ENCODE measurements around the gene GLYATL3.
A peak's percentile ranks its signal among the peaks of the same experiment; 100 is the strongest.
"Not testable (repeated sequence)": the region's sequence is repeated elsewhere in the genome, so short reads cannot be mapped to it uniquely, and the experiment has no call there.

Gene GLYATL3

DNA sequence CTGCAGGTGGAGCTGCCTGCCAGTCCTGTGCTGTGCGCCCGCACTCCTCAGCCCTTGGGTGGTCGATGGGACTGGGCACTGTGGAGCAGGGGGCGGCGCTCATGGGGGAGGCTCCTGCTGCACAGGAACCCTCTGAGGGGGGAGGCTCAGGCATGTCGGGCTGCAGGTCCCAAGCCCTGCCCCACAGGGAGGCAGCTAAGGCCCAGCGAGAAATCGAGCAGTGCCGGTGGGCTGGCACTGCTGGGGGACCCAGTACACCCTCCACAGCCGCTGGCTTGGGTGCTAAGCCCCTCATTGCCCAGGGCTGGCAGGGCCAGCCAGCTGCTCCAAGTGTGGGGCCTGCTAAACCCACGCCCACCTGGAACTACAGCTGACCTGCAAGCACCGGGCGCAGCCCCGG lies 16.3 kb upstream of the GLYATL3 start:
- H3K4me3 Mint-ChIP-seq; ATAC-seq (replicated peaks); H3K36me3 Mint-ChIP-seq (ENCODE audit: insufficient read depth); H3K9me3 Mint-ChIP-seq; H3K4me1 Mint-ChIP-seq (ENCODE audit: low read depth in 2 of 2); DNase-seq; H3K27me3 Mint-ChIP-seq: not testable (repeated sequence)
- peak overlapping the region in 1 of 2 donors; percentile 53 for H3K27ac Mint-ChIP-seq

DNA sequence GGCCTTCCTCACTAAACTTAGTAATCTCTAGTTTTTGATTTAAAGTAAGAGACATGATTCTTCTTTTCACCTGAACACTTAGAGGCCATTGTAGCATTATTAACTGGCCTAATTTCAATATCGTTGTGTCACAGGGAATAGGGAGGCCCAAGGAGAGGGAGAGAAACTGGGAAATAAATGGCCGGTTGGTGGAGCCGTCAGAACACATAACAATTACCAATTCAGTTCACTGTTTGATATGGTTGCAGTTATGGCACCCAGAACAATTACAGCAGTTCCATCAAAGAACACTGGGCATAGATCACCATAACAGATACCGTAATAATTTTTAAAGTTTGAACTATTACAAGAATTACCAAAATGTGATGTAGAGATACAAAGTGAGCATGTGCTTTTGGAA lies 9.1 kb upstream of the GLYATL3 start:
- no peak overlapping the region for H3K27ac Mint-ChIP-seq
- no peaks in the 10 kb centered on the region for H3K27me3 Mint-ChIP-seq
- no peaks in the 10 kb centered on the region for H3K4me1 Mint-ChIP-seq (ENCODE audit: low read depth in 2 of 2)
- ATAC-seq (replicated peaks): no peak
- H3K9me3 Mint-ChIP-seq: no peaks in the 10 kb centered on the region
- H3K36me3 Mint-ChIP-seq (ENCODE audit: insufficient read depth): peaks cover 13% of the 10 kb centered on the region
- no peak overlapping the region for H3K4me3 Mint-ChIP-seq
- DNase-seq: no peak

DNA sequence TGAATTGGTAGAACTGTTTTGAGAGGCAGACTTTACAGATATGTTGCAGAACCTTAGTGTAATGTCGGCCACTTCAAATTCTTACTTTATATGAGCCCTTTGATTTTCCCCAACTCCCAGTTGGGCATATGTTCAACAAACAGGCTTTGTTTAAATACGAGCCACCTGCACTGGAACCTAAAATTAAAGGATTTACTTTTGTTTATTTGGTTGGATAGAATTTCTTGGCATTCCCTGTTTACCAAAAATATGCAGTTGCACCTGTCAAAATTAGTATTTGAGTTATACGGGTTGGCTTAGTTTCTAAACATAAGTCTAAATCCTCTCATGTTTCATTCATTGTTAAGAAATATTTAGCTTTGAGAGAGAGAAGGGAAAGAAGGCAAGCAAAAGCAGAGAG lies 2.4 kb upstream of the GLYATL3 start:
- no peak for ATAC-seq (replicated peaks)
- Mint-ChIP-seq H3K4me1 (ENCODE audit: low read depth in 2 of 2) (no peaks in the 10 kb centered on the region), H3K9me3 (no peaks in the 10 kb centered on the region), H3K4me3 (no peak overlapping the region), H3K27me3 (peaks cover 0 to 8% of the 10 kb centered on the region in 2 donors), H3K27ac (no peak overlapping the region), H3K36me3 (ENCODE audit: insufficient read depth) (no peaks in the 10 kb centered on the region)
- no peak for DNase-seq

DNA sequence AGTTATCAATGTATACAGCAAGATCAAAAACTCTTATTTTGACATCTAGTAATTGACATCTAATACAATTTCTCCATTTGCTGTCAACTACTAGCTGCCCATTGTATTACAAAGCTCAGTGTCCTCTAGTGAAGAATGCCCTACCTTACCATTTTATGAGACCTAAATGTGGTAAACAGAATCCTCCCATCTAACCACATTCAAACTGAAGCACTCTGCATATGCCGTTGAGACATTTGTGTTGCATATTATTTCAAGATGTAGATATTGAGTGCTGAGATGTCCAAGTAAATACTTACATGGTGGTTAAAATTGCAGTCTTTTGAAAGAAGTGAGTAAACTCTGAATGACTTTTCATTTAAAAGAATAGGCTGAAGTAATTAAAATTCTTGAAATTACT lies 597 bp upstream of the GLYATL3 start:
- ATAC-seq (replicated peaks) (no peak), DNase-seq (no peak)
- no peaks in the 10 kb centered on the region for H3K36me3 Mint-ChIP-seq (ENCODE audit: insufficient read depth)
- no peaks in the 10 kb centered on the region for H3K9me3 Mint-ChIP-seq
- H3K4me3 Mint-ChIP-seq: no peak overlapping the region
- H3K27ac Mint-ChIP-seq: no peak overlapping the region
- no peaks in the 10 kb centered on the region for H3K4me1 Mint-ChIP-seq (ENCODE audit: low read depth in 2 of 2)
- H3K27me3 Mint-ChIP-seq: peaks cover 0 to 8% of the 10 kb centered on the region in 2 donors

DNA sequence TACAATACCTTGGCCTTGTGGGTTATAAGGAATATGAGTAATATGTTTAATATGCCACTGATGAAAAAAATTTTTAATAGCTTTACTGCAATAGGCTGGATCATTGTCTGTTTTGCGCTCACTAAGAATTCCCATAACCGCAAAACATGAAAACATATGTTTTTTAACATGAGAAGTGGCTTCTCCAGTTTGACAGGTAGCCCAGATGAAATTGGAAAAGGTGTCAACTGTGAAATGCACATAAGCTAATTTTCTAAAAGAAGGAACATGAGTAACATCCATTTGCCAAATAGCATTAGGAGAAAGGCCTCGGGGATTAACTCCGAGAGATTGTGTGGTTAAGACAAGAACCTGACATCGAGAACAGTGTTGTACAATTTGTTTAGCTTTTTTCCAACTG lies 4.9 kb downstream of the GLYATL3 start:
- DNase-seq (no peak), ATAC-seq (replicated peaks) (no peak)
- no peaks in the 10 kb centered on the region for H3K4me1 Mint-ChIP-seq (ENCODE audit: low read depth in 2 of 2)
- peaks cover 0 to 8% of the 10 kb centered on the region in 2 donors for H3K9me3 Mint-ChIP-seq
- H3K27ac Mint-ChIP-seq: no peak overlapping the region
- H3K27me3 Mint-ChIP-seq: peaks cover 23 to 39% of the 10 kb centered on the region in 2 donors
- H3K36me3 Mint-ChIP-seq (ENCODE audit: insufficient read depth): no peaks in the 10 kb centered on the region
- no peak overlapping the region for H3K4me3 Mint-ChIP-seq

DNA sequence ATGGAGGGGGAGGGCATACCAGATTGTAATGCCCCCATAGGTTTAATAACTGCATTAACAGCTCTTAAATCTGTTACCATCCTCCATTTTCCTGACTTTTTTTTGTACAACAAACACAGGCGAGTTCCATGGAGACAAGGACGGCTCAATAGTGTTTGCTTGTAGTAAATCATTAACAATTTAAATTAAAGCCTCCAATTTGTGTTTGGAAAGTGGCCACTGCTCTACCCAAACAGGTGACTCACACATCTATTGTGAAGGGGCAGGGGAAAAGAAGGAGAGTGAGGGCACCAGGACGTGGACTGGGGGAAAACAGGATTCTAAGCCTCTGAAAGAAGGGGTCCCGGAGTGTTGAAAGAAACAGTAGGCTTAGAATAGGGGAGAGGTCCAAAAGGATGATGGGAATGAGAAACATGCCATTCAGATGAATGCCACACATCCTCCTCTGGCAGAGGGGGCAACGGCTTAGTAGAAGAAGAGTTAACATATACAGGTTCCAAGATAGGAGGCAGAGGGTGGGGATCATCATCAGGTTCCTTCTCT lies 6.9 kb downstream of the GLYATL3 start:
- no peaks in the 10 kb centered on the region for H3K4me1 Mint-ChIP-seq (ENCODE audit: low read depth in 2 of 2)
- H3K27me3 Mint-ChIP-seq: peaks cover 23 to 31% of the 10 kb centered on the region in 2 donors
- DNase-seq: no peak
- H3K9me3 Mint-ChIP-seq: peaks cover 0 to 8% of the 10 kb centered on the region in 2 donors
- H3K4me3 Mint-ChIP-seq: no peak overlapping the region
- ATAC-seq (replicated peaks): no peak
- no peak overlapping the region for H3K27ac Mint-ChIP-seq
- no peaks in the 10 kb centered on the region for H3K36me3 Mint-ChIP-seq (ENCODE audit: insufficient read depth)

DNA sequence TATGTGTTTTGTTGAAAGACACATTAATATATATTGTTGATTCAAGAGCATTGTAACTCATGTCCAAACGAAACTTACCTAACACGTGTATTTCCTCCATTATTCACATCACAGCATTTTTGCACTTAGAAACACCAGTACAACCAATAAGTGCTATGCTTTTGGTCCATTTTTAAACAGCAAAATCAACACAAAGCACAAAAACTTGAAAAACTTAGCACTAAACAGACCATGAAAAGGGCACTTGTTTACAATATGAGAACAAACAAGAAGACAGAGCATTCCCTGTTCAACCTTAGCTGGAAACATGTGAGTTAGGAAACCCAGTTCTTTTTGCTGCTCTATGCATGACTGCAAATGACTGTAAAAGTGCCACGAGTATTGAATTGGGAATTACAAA lies 9.6 kb downstream of the GLYATL3 start:
- H3K27ac Mint-ChIP-seq: no peak overlapping the region
- ATAC-seq (replicated peaks) (no peak), DNase-seq (no peak)
- H3K4me3 Mint-ChIP-seq: no peak overlapping the region
- H3K9me3 Mint-ChIP-seq: peaks cover 0 to 8% of the 10 kb centered on the region in 2 donors
- H3K27me3 Mint-ChIP-seq: peaks cover 34 to 43% of the 10 kb centered on the region in 2 donors
- no peaks in the 10 kb centered on the region for H3K4me1 Mint-ChIP-seq (ENCODE audit: low read depth in 2 of 2)
- H3K36me3 Mint-ChIP-seq (ENCODE audit: insufficient read depth): no peaks in the 10 kb centered on the region

DNA sequence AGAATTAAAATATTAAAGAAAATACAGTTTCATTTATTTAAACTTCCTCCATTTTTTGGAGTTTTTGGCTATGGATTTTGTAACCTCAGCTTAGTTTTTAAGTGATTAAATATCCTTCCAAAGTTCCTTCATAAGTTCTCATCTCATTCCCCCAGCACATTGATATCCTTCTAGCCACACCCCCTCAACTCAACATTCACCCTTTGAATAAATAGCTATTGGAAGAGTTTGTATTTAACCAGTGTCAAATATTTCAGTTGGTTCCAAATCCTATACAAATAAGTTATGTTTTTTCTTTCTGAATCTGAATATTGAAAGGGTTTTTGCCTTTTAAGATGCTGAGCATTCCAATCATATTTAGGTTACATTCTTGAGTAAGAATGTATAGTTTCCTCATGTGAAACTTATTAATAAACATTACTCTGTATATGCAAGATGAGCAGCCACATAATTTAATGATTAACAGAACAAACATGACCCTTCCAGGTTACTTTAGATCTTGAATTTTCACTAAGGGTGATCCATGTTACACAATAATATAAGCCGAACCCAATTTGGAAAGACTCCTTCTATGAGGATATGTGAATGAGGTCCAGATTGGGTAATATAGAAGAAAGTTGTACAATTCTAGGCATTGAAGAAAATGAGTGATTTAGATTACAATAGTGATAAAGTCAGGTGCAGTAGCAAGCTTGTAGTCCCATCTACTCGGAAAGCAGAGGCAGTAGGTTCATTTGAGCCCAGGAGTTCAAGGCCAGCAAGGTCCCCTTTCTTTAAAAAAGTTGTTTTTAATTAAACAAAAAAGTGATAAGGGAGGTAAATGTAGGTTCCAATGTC lies 13.6 kb downstream of the GLYATL3 start:
- Mint-ChIP-seq H3K36me3 (ENCODE audit: insufficient read depth) (no peaks in the 10 kb centered on the region), H3K27me3 (peaks cover 11 to 21% of the 10 kb centered on the region in 2 donors), H3K9me3 (no peaks in the 10 kb centered on the region), H3K27ac (no peak overlapping the region), H3K4me1 (ENCODE audit: low read depth in 2 of 2) (no peaks in the 10 kb centered on the region), H3K4me3 (no peak overlapping the region)
- no peak for DNase-seq
- ATAC-seq (replicated peaks): no peak

DNA sequence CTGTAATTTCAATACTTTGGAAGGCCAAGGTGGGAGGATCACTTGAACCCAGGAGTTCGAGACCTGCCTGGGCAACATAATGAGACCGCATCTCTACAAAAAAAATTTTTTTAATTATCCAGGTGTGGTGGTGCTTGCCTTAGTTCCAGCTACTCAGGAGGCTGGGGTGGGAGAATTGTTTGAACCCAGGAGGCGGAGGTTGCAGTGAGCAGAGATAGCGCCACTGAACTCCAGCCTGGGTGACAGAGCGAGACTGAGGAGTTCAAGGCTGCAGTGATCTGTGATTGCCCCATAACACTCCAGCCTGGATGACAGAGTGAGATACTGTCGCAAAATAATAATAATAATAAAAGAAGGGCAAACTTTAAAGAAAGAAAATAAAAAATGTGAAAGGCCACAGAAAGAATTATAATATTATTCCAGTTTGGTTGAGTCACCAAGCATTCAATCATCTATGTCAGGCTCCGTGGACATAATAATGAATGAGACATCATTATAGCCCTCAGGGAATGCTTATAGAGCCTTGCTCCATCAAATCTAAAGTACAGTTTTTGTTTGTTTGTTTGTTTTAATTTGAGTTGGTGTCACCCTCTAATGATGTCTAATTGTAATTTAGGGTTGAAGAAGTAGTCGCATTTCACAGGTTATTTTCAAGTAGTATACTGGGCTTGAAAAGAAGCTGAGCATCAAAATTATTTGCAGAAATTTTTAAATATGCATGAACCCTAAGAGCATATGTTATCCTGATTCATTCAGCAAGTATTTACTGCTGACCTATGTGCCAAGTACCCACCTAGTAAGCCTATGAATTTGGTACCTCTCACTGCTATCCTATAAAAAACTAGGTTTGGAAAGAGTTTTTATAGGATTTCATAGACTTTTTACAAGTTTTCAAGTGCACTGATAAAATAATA lies 15.1 kb downstream of the GLYATL3 start:
- no peak for DNase-seq
- Mint-ChIP-seq H3K27me3 (peaks cover 11 to 21% of the 10 kb centered on the region in 2 donors), H3K36me3 (ENCODE audit: insufficient read depth) (no peaks in the 10 kb centered on the region), H3K4me1 (ENCODE audit: low read depth in 2 of 2) (no peaks in the 10 kb centered on the region), H3K27ac (no peak overlapping the region), H3K9me3 (no peaks in the 10 kb centered on the region), H3K4me3 (no peak overlapping the region)
- no peak for ATAC-seq (replicated peaks)

DNA sequence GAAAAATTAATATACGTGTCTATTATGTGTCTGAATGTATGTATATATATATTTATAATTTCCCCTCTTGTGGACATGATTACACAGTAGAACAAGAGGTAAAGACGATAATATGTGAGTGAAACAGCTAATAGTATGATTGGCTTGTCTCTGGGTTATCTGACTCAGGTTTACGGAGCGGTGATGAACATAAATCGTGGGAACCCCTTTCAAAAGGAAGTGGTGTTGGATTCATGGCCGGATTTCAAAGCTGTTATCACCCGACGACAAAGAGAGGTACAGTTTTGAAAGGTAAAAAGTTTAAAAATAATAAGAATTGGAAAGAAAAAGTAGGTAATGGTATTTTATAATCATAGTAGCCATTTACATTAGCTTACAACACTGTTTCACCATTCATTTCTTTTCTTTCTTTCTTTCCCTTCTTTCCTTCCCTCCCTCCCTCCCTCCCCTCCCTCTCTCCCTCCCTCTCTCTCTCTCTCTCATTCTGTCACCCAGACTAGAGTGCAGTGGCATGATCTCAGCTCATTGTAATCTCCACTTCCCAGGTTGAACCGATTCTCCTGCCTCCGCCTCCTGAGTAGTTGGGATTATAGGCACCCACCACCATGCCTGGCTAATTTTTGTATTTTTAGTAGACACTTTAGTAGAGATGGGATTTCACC lies 15.9 kb downstream of the GLYATL3 start:
- H3K27me3 Mint-ChIP-seq: peaks cover 11 to 21% of the 10 kb centered on the region in 2 donors
- H3K27ac Mint-ChIP-seq: no peak overlapping the region
- DNase-seq (no peak), ATAC-seq (replicated peaks) (no peak)
- H3K4me1 Mint-ChIP-seq (ENCODE audit: low read depth in 2 of 2): no peaks in the 10 kb centered on the region
- no peaks in the 10 kb centered on the region for H3K9me3 Mint-ChIP-seq
- no peaks in the 10 kb centered on the region for H3K36me3 Mint-ChIP-seq (ENCODE audit: insufficient read depth)
- H3K4me3 Mint-ChIP-seq: no peak overlapping the region

DNA sequence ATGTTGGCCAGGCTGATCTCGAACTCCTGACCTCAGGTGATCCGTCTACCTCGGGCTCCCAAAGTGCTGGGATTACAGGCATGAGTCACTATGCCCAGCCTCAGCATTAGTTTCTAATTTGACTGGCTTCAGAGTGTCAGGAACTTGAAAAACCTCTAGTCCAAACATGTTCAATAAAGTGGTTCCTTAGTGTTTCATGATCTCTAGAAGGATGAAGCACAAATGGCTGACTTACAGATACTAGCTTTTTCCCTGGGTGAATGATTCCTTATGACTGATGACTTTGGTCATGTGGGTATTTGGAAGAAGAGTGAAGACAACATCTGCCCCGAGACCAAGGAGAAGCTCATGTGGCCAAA lies 16.4 kb downstream of the GLYATL3 start:
- Mint-ChIP-seq H3K4me1 (ENCODE audit: low read depth in 2 of 2) (no peaks in the 10 kb centered on the region), H3K27me3 (peaks cover 11 to 21% of the 10 kb centered on the region in 2 donors), H3K9me3 (no peaks in the 10 kb centered on the region), H3K27ac (no peak overlapping the region), H3K36me3 (ENCODE audit: insufficient read depth) (no peaks in the 10 kb centered on the region), H3K4me3 (no peak overlapping the region)
- ATAC-seq (replicated peaks): no peak
- DNase-seq: no peak

DNA sequence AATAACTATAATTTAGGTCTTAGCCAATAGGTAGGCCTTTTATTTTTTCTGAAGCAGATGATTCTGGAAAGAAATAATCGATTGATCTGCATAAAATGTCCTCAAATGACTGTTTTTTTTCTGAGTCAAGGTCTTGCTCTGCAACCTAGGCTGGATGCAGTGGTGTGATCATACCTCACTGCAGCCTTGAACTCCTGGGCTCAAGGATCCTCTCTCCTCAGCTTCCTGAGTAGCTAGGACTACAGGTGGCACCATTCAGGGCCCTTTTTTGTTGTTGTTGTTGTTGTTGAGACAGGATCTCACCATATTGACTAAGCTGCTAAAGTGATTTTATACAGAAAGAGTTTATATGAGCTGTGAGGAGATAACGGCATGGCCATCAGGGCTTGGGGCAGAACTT lies 18.2 kb downstream of the GLYATL3 start:
- Mint-ChIP-seq H3K27me3 (peaks cover 11 to 21% of the 10 kb centered on the region in 2 donors), H3K4me3 (no peak overlapping the region), H3K27ac (no peak overlapping the region), H3K36me3 (ENCODE audit: insufficient read depth) (no peaks in the 10 kb centered on the region), H3K4me1 (ENCODE audit: low read depth in 2 of 2) (no peaks in the 10 kb centered on the region), H3K9me3 (no peaks in the 10 kb centered on the region)
- no peak for ATAC-seq (replicated peaks)
- DNase-seq: no peak

DNA sequence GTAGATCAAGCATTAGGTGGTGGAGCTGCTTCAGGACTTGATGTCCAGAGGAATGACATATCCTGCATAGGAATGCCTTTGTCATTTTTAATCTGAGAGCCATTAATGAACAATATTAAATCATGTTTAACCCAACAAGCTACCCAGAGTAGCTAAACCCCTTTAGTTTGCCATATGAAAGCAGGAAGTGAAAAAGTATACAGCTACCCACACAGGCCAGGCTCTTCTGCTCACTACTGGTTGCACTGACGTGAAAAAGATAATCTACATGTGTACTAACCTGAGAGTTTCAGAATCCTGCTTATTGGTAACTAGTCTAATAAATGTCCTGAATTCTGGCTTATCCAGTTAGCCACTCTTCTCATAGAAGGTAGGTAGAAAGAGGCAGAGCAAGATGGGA lies 19.9 kb downstream of the GLYATL3 start:
- H3K27ac Mint-ChIP-seq: no peak overlapping the region
- H3K36me3 Mint-ChIP-seq (ENCODE audit: insufficient read depth): no peaks in the 10 kb centered on the region
- no peaks in the 10 kb centered on the region for H3K4me1 Mint-ChIP-seq (ENCODE audit: low read depth in 2 of 2)
- H3K27me3 Mint-ChIP-seq: peaks cover 0 to 6% of the 10 kb centered on the region in 2 donors
- no peak overlapping the region for H3K4me3 Mint-ChIP-seq
- no peak for ATAC-seq (replicated peaks)
- no peak for DNase-seq
- H3K9me3 Mint-ChIP-seq: no peaks in the 10 kb centered on the region

Data from effector memory CD8-positive, alpha-beta T cell (primary cell).